Pulmonary artery endothelial cell (primary cell): ENCODE data around the gene RPL10A. TPM values are rescaled to one million over a fixed set of nuclear protein-coding genes. Genes with fewer than 3 reads are reported as not detected.

Experiments
- DNase-seq: peaks from one replicate; pipeline ENCODE4 v3.0.0-alpha.2; 2011; ENCODE audit warnings: low read depth, low spot score
- total RNA-seq: library from RNA; depleted of rRNA; stranded (reverse); fragments of >200 nt; gene quantifications from 2 replicates; pipeline ENCODE4 v1.2.3, GENCODE V29; 2014

RPL10A gene
- total RNA-seq, 1 donor from 2014 or later, result 2,048 TPM

- no peak for DNase-seq
Measured at GRCh38 chr6:35491558-35492257, 23.5 kb downstream of the RPL10A start.

GRCh38 chr6:35492258-35492973 is 24.2 kb downstream of the RPL10A start:
- DNase-seq, result no peak

DNA sequence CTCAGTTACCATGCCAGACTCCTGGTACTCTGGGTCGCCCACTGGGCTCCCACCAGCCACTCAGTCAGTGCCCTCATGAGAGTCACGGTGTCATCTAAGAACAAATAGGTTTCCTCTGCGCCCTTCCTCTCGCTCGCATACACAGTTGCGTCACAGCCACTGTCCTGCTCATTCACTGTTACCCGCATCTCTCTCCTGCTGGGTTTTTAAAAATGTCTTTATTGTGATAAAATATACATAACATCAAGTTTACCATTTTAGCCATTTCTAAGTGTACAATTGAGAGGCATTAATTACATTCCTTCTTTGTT is 24.7 kb downstream of the RPL10A start:
- DNase-seq, result no peak

GRCh38 chr6:35493307-35493983 is 25.2 kb downstream of the RPL10A start:
- no peak for DNase-seq

DNA sequence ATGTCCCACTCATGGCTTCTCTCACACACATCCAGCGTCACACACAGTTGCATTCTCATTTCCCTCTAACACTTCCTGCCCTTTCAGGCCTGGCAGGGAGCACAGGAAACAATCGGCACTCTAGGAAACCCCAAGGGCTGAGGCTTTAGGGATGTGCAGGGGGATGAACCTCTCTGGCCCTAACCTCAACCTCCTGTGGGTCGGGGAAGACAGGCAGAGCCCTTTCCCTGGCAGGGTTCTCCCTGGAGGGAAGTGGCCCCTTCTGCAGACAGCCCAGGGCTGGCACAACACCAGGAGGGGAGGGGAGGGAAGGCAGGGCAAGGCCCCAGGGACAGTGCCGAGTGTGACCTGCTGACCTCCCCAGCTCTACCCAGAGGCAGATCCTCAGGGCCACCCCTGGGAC is 26.0 kb downstream of the RPL10A start:
- DNase-seq, result no peak

DNA sequence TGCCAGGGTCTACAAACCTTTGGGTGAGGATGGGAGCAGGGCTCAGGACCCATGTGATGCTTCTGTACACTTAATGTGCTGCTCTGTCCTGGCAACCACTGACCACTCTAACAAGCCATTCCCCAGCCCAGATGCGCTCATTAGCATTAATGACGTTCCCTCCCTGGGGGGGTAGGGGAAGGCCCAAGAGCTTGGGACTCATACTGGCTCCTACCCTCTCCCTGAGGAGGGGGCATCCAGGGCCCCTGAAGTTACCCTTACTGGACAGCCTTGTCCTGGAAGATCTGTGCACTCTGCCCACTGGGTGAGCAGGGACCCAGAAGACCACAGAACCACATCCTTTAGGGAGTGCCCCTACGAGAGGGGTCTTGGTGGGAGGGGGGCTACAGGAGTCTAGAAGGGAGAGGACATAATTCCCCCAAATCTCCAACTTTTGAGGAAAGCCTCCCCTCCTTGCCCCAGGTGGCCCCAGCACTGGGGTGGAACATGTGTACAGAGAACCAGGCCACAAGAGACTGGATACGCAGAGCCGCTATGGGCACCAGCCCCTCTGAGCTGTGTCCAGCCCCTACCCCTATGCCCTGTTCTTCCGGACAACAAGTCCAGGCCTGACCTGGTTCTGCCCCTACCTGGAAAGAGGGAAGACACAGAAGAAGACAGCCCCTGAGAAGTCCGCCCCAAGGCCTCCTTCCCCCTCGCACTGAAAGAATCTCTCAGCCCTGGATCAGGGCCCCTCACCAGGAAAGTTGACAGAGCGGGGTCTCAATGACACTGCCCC is 27.2 kb downstream of the RPL10A start:
- no peak for DNase-seq

DNA sequence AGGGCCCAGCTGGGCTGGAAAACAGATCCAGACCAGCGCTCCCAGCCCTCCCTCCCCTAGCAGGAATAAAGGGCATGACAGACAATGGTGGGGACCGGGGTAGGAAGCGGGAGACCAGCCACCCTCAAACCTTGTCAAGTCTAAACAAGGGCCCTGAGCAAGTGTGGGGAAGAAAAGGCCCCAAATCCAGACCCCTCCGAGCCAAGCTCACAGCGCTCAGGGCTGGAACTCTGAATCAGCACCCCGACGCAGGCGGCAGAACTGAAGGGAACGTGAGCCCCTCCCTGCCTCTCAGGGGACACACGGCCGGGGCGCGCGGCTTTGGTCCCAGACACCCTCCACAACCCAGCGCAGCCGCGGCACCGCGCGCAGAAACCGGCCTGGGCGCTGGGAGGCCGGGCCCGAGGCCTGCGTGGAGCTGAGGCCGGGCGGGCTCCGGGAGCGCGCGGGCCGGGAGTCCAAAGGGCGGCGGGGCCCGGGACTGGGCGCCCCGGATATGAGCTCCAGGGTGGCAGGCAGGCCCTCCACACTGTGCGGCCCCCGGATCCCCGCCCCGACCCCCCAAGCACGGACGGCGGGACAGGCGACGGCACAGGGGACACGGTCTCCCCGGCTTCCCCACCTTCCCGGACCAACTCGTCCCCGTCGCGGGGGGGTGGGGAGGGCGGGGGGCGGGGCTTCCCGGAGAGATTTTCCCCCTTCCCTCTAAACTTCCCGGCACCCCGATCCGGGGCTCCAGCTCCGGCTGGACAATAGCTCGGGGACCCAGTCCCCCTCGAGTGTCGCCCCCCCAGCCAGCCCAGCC is 28.0 kb downstream of the RPL10A start:
- no peak for DNase-seq

DNA sequence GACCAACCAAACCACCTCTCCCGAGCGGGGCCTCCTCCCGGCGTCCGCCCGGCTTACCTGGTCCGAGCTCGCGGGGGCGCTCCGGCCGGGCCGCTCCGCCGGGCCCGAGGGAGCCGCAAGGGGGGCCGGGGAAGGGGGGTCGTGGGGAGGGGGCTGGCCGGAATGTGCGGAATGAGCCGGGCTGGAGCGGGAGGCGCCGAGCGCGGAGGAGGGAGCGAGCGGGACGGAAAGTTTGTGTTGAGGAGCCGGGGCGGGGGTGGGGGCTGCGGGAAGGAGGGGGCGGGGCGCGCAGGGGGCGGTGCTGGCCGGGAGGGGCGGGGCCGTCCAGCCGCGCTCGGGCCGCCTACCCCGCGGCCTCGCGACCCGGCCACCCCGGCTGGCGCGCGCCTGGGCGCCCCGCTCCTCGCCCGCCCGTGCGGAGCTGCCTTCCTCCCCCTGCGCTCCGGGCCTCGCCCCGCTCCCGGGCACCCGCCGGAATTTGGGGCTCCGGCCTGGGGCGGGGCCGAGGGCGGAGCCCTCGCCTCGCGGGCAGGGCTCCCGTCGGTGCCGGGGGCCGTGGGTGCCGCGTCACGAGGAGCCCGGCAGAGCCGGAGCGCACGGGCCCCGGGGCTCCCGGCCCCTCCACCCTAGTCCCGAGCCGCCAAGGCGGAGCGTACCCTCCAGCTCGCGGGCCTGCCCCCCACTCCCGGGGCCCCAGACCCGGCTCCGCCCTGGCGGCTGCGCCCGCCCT is 28.8 kb downstream of the RPL10A start, which contains the start of gene TEAD3:
Gene TEAD3 (minus strand): TSS at position 239 of the 730 bp plus-strand sequence.
- DNase-seq, result no peak

DNA sequence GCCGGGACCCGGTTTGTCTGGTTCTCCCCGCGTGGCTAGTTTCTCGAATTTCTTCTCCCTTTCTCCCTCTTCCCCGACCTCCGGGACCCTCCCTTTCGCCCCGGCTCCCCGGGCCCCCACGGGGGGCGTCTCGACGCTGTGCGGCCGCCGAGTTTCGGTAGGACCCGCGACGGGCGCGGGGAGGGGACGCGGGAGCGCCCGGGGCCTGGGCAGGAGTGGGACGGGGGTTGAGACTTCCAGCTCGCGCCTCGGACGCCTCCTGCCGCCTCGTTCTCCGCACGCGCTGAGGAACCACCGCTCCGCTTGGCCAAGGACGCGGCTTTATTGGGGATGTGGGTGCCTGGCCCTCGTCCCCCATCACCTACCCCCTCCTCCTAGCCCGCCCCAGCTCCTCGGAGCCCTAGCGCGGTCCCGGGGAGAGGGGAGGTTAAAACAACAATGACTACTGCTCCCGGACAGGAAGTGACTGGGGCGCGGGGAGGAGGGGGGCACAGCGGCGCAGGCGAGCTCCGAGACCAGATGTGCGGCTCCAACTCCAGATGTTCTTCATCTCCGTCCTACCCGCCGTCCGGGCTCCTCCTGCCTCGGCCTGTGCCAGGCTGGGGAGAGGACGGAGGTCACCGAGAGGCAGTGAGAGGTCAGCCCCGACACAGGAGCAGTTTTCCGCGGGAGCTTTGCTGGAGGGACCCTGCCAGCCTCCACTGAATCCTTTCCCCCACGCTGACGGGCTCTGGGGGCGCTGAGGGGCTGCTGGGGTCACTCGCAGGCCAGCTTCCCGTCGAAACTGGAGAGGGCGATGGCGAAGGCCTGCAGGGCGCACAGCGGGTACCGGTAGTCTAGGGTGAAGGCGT is 29.6 kb downstream of the RPL10A start:
- no peak for DNase-seq

- no peak for DNase-seq
Measured at GRCh38 chr6:35498422-35499067, 30.3 kb downstream of the RPL10A start.

- no peak for DNase-seq
Measured at GRCh38 chr6:35499372-35499771, 31.2 kb downstream of the RPL10A start.

DNA sequence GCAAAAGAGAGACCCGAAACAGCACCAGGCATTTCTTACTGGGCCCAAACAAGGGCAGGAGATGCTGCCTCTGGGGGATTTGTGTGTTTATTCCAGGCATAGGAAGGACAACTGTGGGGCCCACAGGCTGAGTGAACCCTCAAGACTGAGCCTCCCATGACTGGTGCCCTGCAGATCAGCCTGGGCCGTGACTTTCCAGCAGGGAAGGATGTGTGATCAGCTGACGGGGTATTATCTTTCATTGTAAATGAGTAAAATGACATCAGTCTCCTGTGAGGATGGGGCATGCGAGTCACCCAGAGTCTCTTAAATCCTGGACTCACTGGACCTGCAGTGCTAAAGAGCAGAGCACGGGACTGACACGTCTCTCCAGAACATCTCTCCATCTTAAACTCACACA is 32.6 kb downstream of the RPL10A start:
- DNase-seq, result no peak

- no peak for DNase-seq
Measured at GRCh38 chr6:35501784-35502183, 33.6 kb downstream of the RPL10A start.

DNA sequence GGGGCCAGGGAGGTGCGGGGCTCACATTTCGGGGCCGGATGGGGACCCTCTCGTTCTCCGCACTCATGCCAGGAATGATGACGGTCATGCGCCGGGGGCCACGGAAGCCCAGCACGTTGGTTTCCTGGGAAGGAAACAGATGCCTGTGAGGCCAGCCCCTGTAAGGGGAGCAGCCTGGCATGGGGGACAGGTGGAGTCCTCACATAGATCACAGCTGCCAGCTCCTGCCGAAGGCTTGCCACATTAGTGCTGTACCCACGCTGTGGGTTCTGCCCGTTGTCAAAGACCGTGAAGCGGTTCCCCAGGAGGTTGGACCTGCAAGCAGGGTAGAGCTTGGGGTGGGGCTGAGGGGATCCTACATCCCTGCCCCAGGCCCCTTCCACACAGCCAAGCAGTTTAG is 35.3 kb downstream of the RPL10A start:
- DNase-seq, result no peak

DNA sequence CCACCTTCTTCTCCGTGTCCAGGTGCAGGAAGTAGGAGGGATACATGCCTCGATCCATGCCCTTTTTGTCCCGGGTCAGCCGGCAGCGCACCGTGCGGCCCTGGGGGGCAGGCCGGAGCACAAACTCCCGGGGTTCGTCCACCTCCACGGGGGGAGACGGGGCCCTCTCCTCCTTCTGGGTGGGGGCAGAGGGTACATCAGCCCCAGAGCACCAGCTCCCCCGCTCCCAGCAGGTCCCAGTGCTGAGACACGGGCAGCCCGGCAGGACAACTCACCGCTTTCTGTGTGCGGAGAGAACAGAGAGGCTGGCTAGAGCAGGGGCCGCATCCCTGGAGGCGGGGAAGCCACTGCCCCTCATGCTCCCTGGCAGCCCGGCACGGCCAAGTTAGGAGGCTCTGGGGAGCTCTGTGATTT is 37.8 kb downstream of the RPL10A start:
- no peak for DNase-seq

GRCh38 chr6:35506536-35506935 is 38.3 kb downstream of the RPL10A start:
- no peak for DNase-seq

GRCh38 chr6:35507221-35507620 is 39.0 kb downstream of the RPL10A start:
- no peak for DNase-seq

- no peak for DNase-seq
Measured at GRCh38 chr6:35508027-35508426, 39.8 kb downstream of the RPL10A start.

GRCh38 chr6:35508542-35508941 is 40.3 kb downstream of the RPL10A start:
- DNase-seq, result no peak
